Activated CD4-positive, alpha-beta memory T cell treated with anti-CD3 and anti-CD28 coated beads for 36 hours (primary cell): ENCODE data around the gene SLC39A11. TPM values are rescaled to one million over a fixed set of nuclear protein-coding genes. Genes with fewer than 3 reads are reported as not detected.
"Not testable (repeated sequence)": the region's sequence is repeated elsewhere in the genome, so short reads cannot be mapped to it uniquely, and the experiment has no call there.

Experiments
- CTCF ChIA-PET: fragments of 350-600 bp; sonication (Branson Sonifier 250); formaldehyde crosslinking; loops from one replicate; lab custom pipeline; 2021; ENCODE audit warnings: antibody characterized with exemption, inconsistent platforms; lab: Charles Lee
- POLR2A ChIA-PET: fragments of 350-600 bp; sonication (Branson Sonifier 250); formaldehyde crosslinking; loops from one replicate; lab custom pipeline; 2021; ENCODE audit warnings: antibody characterized with exemption; lab: Charles Lee
- DNase-seq: peaks from one replicate; pipeline ENCODE4 v3.0.0-alpha.2; 2020
- H3K27ac Mint-ChIP-seq: one replicate; pipeline ENCODE4 v1.8.0; 2021; ENCODE audit warnings: mixed read lengths
- H3K27me3 Mint-ChIP-seq: one replicate; pipeline ENCODE4 v1.8.0; 2021; ENCODE audit warnings: mixed read lengths
- H3K36me3 Mint-ChIP-seq: one replicate; pipeline ENCODE4 v1.8.0; 2021; ENCODE audit warnings: mixed read lengths
- H3K4me1 Mint-ChIP-seq: one replicate; pipeline ENCODE4 v1.8.0; 2021; ENCODE audit warnings: low read depth, mixed read lengths
- H3K4me3 Mint-ChIP-seq: one replicate; pipeline ENCODE4 v1.8.0; 2021; ENCODE audit warnings: mild to moderate bottlenecking, mixed read lengths
- H3K9me3 Mint-ChIP-seq: one replicate; pipeline ENCODE4 v1.8.0; 2021; ENCODE audit warnings: mixed read lengths
- intact Hi-C: fragments of 100-400 bp; cut with micrococcal nuclease; formaldehyde crosslinking; loops from one replicate; pipeline ENCODE4 v1.15.1; 2023
- total RNA-seq, 2 experiments: library from RNA; stranded (reverse); gene quantifications; one replicate each; pipeline ENCODE4 v1.2.3, GENCODE V29; 2021

The SLC39A11 gene
- total RNA-seq, 2 experiments from 2014 or later = 14.9 to 15.2 TPM

DNA sequence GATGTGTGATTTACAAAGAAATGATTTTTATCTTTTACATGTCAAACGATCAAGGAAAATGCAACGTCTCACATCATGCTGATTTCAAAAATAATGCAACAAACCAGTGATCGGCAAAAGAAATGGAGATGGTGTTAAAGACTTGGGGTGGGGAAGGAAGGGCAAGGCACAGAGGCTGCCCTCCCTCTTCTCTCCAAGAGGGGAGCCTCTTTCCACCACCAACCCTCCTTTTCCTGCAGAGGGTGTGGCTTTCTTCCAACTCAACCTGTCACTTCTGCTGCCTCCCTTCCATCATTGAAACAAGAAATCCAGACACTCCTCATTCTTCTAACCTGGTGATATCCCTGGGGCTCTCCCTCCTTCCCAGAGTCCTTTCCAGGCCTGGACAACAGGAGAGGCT lies 320.8 kb downstream of the SLC39A11 start:
- H3K4me1 Mint-ChIP-seq = no peaks in the 10 kb centered on the region
- peaks cover 8% of the 10 kb centered on the region for H3K36me3 Mint-ChIP-seq
- H3K27ac Mint-ChIP-seq = no peak overlapping the region
- H3K27me3 Mint-ChIP-seq = no peaks in the 10 kb centered on the region
- H3K9me3 Mint-ChIP-seq = no peaks in the 10 kb centered on the region
- DNase-seq = no peak
- POLR2A ChIA-PET = no interaction called here
- CTCF ChIA-PET = no interaction called here
- H3K4me3 Mint-ChIP-seq = no peak overlapping the region
- intact Hi-C loops = no loop called here

- H3K9me3 Mint-ChIP-seq = no peaks in the 10 kb centered on the region
- peaks cover 6% of the 10 kb centered on the region for H3K36me3 Mint-ChIP-seq
- intact Hi-C loops = no loop called here
- no peak for DNase-seq
- CTCF ChIA-PET = no interaction called here
- H3K27ac Mint-ChIP-seq = no peak overlapping the region
- POLR2A ChIA-PET = no interaction called here
- no peak overlapping the region for H3K4me3 Mint-ChIP-seq
- no peaks in the 10 kb centered on the region for H3K4me1 Mint-ChIP-seq
- no peaks in the 10 kb centered on the region for H3K27me3 Mint-ChIP-seq
These were observed 325.6 kb downstream of the SLC39A11 start for GRCh38 chr17:72766761-72767356.

GRCh38 chr17:72765368-72766153 lies 326.9 kb downstream of the SLC39A11 start:
- H3K27ac Mint-ChIP-seq = no peak overlapping the region
- H3K36me3 Mint-ChIP-seq = peaks cover 4% of the 10 kb centered on the region
- H3K27me3 Mint-ChIP-seq = no peaks in the 10 kb centered on the region
- POLR2A ChIA-PET = no interaction called here
- CTCF ChIA-PET = no interaction called here
- intact Hi-C loops = no loop called here
- DNase-seq = no peak
- H3K4me1 Mint-ChIP-seq = no peaks in the 10 kb centered on the region
- no peak overlapping the region for H3K4me3 Mint-ChIP-seq
- no peaks in the 10 kb centered on the region for H3K9me3 Mint-ChIP-seq

- no peaks in the 10 kb centered on the region for H3K4me1 Mint-ChIP-seq
- ChIA-PET POLR2A (no interaction called here), CTCF (interaction anchor here (1.1 to 1.6 kb wide), 2 partner anchors 9 to 37 kb away, joined by 3 to 4 read pairs; no protein-coding TSS in a partner anchor)
- intact Hi-C loops = no loop called here
- no peaks in the 10 kb centered on the region for H3K9me3 Mint-ChIP-seq
- no peaks in the 10 kb centered on the region for H3K27me3 Mint-ChIP-seq
- H3K36me3 Mint-ChIP-seq = no peaks in the 10 kb centered on the region
- no peak for DNase-seq
- no peak overlapping the region for H3K4me3 Mint-ChIP-seq
- H3K27ac Mint-ChIP-seq = no peak overlapping the region
These were observed 327.9 kb downstream of the SLC39A11 start for GRCh38 chr17:72764632-72765041.

DNA sequence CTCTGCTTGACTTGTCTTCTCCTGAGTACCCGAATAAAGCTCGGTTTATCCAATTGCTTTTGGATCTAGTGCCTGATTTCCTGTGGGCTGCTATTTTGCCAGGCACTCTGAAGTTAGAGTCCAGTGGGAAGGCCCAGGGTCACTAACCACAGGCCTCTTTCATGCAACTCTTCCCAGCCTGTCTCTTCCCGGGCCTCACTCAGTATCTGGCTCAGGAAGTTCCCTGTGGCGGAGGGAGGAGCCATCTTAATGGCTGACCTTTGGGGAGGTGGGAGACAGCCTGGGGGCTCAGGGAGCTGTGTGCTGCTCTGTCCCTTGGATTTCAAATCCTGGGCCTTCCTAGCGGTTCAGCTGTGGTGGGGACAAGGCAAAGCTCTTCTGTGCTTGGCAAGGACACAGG lies 328.5 kb downstream of the SLC39A11 start:
- no peak for DNase-seq
- Mint-ChIP-seq H3K9me3 (no peaks in the 10 kb centered on the region), H3K27ac (no peak overlapping the region), H3K27me3 (no peaks in the 10 kb centered on the region), H3K4me3 (no peak overlapping the region), H3K4me1 (no peaks in the 10 kb centered on the region), H3K36me3 (no peaks in the 10 kb centered on the region)
- POLR2A ChIA-PET = no interaction called here
- CTCF ChIA-PET = interaction anchor here (1.1 to 1.6 kb wide), 2 partner anchors 10 to 36 kb away, joined by 3 to 4 read pairs; no protein-coding TSS in a partner anchor
- intact Hi-C loops = no loop called here

GRCh38 chr17:72761893-72762575 lies 330.5 kb downstream of the SLC39A11 start:
- intact Hi-C loops, H3K9me3 Mint-ChIP-seq, H3K27me3 Mint-ChIP-seq, H3K4me3 Mint-ChIP-seq, H3K36me3 Mint-ChIP-seq, POLR2A ChIA-PET, H3K27ac Mint-ChIP-seq, DNase-seq, H3K4me1 Mint-ChIP-seq, CTCF ChIA-PET: not testable (repeated sequence)

DNA sequence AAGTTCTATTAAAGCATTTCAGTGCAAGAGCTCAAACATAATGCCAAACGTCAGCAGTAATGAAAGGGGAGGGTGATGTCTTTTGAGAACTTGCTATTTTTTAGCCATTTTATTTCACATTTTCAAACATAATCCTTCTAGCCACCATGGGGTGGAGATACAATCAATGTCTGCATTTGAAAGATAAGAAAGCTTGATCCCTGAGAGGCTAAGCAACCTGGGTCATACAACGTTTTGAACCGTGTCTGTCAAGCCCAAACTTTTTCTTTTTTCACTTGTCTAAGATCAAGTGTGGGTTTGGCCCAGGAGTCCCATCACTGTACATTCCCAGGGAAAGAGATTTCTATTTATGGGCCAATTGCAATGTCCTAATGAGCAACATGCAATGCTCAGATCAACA lies 331.1 kb downstream of the SLC39A11 start:
- ChIA-PET CTCF (no interaction called here), POLR2A (no interaction called here)
- Mint-ChIP-seq H3K4me3 (no peak overlapping the region), H3K9me3 (no peaks in the 10 kb centered on the region), H3K4me1 (no peaks in the 10 kb centered on the region), H3K27me3 (no peaks in the 10 kb centered on the region), H3K36me3 (peaks cover under 1% of the 10 kb centered on the region), H3K27ac (no peak overlapping the region)
- DNase-seq = no peak
- intact Hi-C loops = no loop called here

DNA sequence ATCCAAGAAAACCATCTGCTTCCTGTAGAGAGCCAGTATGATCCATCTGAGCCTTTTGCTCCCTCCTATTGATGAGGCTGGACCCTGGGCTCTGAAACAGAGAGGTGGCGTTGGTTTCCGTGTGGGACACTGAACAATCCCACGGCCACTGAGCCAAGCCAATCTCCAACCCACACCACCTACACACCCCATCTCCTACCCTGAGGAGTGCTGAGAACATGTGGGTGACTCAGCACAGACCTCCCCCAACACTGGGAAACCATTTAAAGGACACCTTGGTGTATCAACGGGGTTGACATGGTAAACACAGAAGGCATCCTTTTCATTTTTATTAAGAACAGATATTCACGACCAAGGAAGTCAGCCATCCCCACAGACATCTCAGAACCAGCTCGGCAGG lies 332.1 kb downstream of the SLC39A11 start:
- ChIA-PET POLR2A (no interaction called here), CTCF (no interaction called here)
- no peak overlapping the region for H3K4me3 Mint-ChIP-seq
- no peak overlapping the region for H3K27ac Mint-ChIP-seq
- no peak for DNase-seq
- intact Hi-C loops = no loop called here
- H3K27me3 Mint-ChIP-seq = no peaks in the 10 kb centered on the region
- peaks cover 4% of the 10 kb centered on the region for H3K36me3 Mint-ChIP-seq
- H3K9me3 Mint-ChIP-seq = peaks cover 2% of the 10 kb centered on the region
- H3K4me1 Mint-ChIP-seq = no peaks in the 10 kb centered on the region

- ChIA-PET POLR2A (no interaction called here), CTCF (no interaction called here)
- H3K36me3 Mint-ChIP-seq = peaks cover 8% of the 10 kb centered on the region
- H3K4me1 Mint-ChIP-seq = no peaks in the 10 kb centered on the region
- DNase-seq = no peak
- H3K4me3 Mint-ChIP-seq = no peak overlapping the region
- intact Hi-C loops = no loop called here
- H3K27ac Mint-ChIP-seq = no peak overlapping the region
- H3K27me3 Mint-ChIP-seq = no peaks in the 10 kb centered on the region
- peaks cover 2% of the 10 kb centered on the region for H3K9me3 Mint-ChIP-seq
These were observed 333.2 kb downstream of the SLC39A11 start for GRCh38 chr17:72759301-72759700.

- no peak overlapping the region for H3K27ac Mint-ChIP-seq
- H3K9me3 Mint-ChIP-seq = peaks cover 2% of the 10 kb centered on the region
- ChIA-PET POLR2A (no interaction called here), CTCF (no interaction called here)
- no peak overlapping the region for H3K4me3 Mint-ChIP-seq
- no peak for DNase-seq
- peaks cover 8% of the 10 kb centered on the region for H3K36me3 Mint-ChIP-seq
- no peaks in the 10 kb centered on the region for H3K4me1 Mint-ChIP-seq
- intact Hi-C loops = no loop called here
- no peaks in the 10 kb centered on the region for H3K27me3 Mint-ChIP-seq
These were observed 336.2 kb downstream of the SLC39A11 start for GRCh38 chr17:72756256-72756655.

DNA sequence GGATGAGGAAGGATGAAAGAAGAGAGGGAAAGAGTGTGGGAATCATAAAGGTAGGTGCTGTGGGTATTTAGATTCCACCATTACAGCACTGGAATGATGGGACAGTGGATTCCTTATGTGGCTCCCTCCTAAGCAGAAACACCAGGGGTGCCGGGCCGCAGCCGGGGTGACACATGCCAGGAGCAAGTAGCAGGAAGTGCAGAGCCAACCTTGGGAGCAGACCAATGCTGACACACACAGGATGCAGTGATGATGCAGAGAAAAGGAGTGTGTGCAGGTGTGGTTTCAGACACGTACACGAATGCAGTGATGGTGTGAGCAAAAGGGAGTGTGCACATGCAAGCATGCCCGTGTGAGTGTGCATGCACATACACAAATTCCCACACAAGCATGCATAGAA lies 338.0 kb downstream of the SLC39A11 start:
- CTCF ChIA-PET = no interaction called here
- Mint-ChIP-seq H3K36me3 (peaks cover 8% of the 10 kb centered on the region), H3K4me3 (no peak overlapping the region), H3K9me3 (peaks cover 2% of the 10 kb centered on the region), H3K27ac (no peak overlapping the region), H3K4me1 (no peaks in the 10 kb centered on the region), H3K27me3 (no peaks in the 10 kb centered on the region)
- intact Hi-C loops = no loop called here
- POLR2A ChIA-PET = no interaction called here
- no peak for DNase-seq

GRCh38 chr17:72751746-72752145 lies 340.7 kb downstream of the SLC39A11 start:
- ChIA-PET CTCF (no interaction called here), POLR2A (no interaction called here)
- Mint-ChIP-seq H3K4me1 (no peaks in the 10 kb centered on the region), H3K4me3 (no peak overlapping the region), H3K9me3 (peaks cover 2% of the 10 kb centered on the region), H3K36me3 (peaks cover 8% of the 10 kb centered on the region), H3K27ac (no peak overlapping the region), H3K27me3 (no peaks in the 10 kb centered on the region)
- intact Hi-C loops = no loop called here
- no peak for DNase-seq
